ENCODE data around the gene CXXC5.

The CXXC5 gene

DNA sequence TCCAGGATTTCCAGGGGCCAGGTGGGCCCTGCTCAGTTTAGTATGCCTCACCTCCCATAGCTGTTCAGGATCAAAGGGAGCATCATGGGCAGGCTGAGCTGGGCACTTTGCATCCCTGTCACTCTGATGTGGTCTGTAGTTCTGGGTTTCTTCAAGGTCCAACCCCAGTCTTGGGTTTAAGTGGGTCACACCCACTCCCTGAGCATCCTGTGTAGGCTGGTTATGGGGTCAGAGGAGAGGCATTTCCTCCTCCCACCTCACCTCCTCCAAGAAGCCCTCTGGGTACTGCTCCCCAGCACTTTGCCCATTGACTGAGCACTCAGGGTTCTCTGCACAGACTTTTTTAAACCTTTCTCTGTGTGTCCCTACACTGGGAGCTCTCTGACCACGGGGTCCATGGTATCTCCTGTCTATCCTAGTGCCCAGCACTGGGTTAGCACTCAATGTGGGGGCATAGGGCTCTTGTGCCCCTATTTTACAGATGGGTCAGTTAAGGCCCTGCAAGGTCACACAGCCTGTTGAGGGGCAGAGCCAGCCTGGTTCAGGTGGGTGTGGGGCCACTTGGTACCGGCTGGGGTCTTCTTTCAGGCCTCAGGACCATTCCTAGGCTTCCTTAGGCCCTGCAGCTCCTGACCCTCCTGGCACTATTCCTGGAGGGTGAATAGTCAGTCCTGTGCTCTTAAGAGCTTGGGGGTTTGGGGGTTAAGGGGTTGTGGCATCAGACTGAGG lies 19.0 kb downstream of the CXXC5 start:
- DNase-seq = no peak

DNA sequence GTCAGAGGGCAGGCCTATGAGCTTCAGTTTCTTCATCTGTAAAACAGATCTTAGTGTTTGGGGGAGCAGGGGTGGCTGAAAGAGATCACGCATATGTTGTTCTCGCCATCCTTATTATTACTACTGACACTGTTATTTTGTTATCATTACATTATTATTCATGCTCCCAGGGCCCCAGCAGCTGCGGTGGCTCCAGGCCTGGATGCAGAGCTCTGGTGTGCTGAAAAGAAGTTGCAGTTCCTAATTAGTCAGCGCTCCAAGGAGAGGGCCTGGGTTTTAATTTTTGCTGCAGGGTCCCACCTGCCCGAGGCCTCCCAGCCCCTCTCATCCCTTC lies 19.5 kb downstream of the CXXC5 start:
- no peak for DNase-seq

DNA sequence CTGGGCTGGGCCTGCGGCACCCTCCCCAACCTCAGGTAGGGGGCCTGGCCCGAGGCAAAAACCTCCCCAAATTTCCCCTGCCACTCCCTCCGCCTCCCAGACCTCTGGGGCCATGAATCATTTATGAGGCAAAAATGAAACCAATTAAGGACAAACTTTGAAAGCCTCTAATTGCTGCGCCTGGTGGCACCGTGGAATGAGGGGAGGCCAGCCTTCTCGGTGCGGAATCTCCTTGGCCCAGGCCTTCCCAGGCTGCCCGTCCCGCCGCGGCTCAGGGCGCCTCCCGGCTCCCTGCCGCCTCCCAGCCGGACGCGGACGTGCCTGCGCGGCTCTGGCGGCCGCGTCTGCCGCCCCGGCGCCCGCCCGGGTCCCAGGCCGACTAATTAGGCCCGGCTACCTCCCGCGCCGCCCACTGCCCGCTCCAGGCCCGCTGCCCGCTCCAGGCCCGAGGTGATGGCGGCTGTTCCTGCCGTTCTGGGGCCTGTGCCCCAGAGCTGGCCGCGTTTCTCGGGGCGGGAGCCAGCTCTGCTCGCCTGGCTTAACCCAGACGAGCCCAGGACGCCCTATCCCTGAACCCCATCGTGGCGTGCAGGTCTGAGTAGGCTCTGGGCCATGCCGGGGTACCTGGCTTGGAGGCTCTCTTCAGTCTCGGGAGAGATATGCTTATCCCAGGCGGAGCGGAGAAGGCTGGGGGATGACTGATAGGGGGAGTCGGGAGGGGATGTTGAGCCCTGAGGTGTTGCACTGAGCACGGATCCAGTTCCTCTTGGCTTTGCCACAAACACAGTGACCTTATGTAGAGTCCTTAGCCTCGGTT lies 20.1 kb downstream of the CXXC5 start:
- DNase-seq = peak; percentile 43 to 53

GRCh38 chr5:139668924-139669661 lies 20.9 kb downstream of the CXXC5 start:
- DNase-seq = no peak

GRCh38 chr5:139669662-139670368 lies 21.7 kb downstream of the CXXC5 start:
- DNase-seq = no peak

DNA sequence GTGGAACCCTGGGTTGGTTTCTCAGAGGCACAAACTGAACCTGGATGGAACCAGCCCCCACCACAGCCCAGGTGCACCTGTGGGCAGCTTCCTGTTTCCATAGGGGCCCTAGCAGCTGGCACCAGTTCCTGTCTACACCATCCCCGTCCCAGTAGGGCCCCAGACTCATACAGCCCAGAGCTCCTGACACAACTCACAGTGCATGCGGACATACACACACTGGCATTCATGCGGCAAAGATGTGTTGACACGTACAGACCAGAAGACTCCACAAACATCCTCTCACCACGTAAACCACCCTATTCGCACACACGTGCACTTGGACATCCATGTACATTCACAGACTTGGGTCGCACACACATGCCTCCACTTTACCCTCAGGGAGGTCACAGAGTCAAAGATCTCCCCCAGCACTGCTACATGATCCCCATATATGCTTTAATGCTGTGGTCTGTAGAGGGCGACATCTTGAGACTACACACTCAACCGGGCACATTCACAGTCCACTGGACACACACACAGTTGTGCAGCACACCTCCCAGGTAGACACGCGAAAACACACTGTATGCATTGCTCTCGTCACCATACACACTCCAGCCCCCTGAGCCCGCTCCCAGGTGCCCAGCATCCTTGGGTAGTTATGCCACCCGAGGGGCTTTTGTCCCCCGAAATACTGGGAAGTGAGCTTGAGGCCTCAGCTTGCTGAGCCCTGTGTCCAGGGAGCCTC lies 22.4 kb downstream of the CXXC5 start:
- no peak for DNase-seq

- no peak for DNase-seq
Observed at GRCh38 chr5:139671096-139671841, 23.1 kb downstream of the CXXC5 start.

DNA sequence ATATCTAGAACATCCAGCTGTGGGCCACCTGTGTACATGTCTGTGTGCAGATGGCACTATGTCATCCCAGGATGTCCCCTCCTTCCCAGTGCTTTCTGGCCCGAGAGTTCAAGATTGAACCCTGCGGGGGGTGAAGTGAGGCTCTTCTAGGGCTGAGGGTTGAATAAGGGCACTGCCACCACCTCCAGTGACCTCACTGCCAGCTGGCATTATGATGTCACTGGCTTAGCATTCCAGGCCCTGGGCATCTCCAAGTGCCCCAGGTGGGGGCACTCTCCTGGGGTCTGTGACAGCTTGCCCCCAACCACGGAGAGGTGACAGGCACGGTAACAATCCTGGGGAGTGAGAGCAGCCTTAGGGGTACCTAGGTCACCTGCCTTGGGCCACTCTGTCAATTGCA lies 27.1 kb downstream of the CXXC5 start:
- no peak for DNase-seq

DNA sequence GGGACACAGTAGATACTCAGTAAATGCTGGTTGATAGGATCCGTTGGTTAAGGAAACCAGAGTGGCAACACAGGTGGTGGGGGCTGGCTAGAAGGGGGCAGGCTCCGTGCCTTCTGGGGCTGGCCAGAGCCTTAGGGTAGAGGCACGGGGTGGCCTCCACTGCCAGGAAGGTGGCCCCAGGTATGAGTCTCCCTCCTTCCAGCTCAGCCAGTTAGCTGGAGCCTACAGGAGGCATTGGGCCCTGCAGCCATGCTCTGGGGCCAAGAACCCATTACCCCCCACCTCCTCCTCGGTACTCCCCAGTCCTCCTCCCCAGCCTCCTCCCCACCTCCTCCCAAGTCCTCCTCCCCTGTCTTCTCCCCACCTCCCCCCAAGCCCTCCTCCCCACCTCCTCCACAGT lies 27.7 kb downstream of the CXXC5 start:
- DNase-seq = no peak

- DNase-seq = no peak
Observed at GRCh38 chr5:139676406-139676805, 28.3 kb downstream of the CXXC5 start.

DNA sequence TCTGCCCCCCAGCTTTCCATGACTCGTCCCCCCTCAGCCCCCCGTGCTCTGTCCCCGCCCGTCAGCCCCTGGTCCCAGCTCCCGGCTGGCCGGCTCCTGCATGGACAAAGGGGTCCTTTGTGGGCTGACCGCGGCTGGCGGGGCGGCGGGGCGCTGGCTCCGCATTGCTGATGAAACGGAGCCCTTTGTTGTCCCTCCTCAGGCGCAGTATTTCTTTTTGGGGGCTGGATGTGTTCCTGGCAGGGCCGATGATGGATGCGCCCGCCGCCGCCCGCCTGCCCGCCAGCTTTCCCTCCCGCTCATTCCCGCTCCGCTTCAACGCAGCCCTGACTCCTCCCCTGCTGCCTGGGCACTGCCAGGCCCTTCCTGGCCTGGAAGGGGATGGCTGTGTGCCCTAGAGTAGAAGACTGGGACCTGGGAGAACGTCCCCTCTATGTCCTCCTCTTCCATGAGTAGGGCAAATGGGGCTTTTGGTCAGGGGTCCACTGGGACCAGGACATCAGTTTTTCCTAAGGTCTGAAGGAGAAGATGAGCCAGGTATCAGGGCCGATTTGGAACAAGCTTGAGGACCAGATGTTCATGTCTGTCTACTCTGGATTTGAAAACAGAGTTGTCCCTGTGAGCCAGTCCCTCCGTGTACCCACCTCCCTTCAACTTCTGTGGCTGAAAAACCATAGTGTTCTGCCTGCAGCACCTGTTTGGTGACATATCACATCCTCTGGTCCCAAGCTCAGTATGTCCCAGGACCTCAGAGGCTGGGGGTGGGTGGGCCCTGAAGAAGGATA lies 29.0 kb downstream of the CXXC5 start:
- no peak for DNase-seq

GRCh38 chr5:139677736-139678613 lies 29.8 kb downstream of the CXXC5 start:
- no peak for DNase-seq

- no peak for DNase-seq
Observed at GRCh38 chr5:139678751-139679750, 30.9 kb downstream of the CXXC5 start.

DNA sequence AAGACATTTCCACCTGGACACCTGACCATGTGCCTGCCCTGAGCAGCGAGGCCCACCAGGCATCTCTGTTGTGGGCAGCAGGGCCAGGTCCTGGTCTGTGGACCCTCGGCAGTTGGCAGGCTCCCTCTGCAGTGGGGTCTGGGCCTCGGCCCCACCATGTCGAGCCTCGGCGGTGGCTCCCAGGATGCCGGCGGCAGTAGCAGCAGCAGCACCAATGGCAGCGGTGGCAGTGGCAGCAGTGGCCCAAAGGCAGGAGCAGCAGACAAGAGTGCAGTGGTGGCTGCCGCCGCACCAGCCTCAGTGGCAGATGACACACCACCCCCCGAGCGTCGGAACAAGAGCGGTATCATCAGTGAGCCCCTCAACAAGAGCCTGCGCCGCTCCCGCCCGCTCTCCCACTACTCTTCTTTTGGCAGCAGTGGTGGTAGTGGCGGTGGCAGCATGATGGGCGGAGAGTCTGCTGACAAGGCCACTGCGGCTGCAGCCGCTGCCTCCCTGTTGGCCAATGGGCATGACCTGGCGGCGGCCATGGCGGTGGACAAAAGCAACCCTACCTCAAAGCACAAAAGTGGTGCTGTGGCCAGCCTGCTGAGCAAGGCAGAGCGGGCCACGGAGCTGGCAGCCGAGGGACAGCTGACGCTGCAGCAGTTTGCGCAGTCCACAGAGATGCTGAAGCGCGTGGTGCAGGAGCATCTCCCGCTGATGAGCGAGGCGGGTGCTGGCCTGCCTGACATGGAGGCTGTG lies 32.4 kb downstream of the CXXC5 start:
- DNase-seq = no peak

- no peak for DNase-seq
Observed at GRCh38 chr5:139681112-139681458, 32.9 kb downstream of the CXXC5 start.

- DNase-seq = no peak
Observed at GRCh38 chr5:139681466-139681865, 33.3 kb downstream of the CXXC5 start.

DNA sequence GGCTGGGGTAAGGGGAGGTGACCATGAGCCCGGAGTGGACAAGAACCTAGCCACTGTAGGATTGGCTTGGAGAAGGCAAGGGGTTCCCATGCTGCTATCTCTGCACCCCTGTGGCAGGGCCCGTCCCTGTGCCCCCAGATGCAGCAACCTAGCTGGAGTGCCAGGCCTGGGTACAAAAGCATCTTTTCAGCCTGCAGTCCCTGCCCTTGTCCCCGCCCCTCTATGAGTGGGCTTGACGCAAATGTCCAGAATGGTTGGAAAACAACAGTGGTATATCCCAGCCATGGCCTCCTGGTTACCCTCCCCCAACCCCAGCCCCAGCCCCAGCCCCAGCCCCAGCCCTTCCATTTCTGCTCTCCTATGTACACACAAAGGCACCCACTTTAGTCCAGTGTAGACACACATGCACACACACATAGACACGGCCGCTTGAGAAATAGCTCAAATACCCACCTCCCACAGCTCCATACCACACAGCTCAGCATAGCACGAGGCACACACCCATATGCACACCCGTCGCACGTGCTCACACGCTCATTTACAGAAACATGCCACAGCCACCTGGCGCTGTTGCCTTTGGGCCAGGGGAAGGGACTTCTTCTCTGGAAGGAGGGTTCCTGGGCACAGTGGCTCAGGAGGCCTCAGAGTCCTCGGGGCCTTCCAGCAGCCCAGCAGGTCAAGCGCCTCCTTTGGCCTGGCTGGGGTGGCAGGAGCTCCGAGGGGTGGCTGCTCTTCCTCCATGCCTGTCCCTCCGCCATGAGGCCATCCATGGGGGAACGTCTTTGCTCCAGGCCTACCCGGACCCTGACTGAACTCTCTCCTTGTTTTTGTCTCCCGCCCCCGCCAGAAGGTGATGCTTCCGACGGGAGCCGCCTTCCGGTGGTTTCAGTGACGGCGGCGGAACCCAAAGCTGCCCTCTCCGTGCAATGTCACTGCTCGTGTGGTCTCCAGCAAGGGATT lies 34.1 kb downstream of the CXXC5 start:
- no peak for DNase-seq
